HG02981 (cell line): ENCODE data around the gene GNAZ.

ENCODE experiments used
- ATAC-seq: cut with Tn5 transposase; IDR thresholded peaks from one replicate; pipeline ENCODE4 v1.9.1; 2021; ENCODE audit warnings: mild to moderate bottlenecking, moderate library complexity; ENCODE audit not compliant: unreplicated experiment

GNAZ gene

GRCh38 chr22:23091760-23092159 lies 21.4 kb downstream of the GNAZ start:
- ATAC-seq: no peak

- ATAC-seq: no peak
Measured at GRCh38 chr22:23092217-23092955, 22.1 kb downstream of the GNAZ start.

- no peak for ATAC-seq
Measured at GRCh38 chr22:23093051-23093788, 22.9 kb downstream of the GNAZ start.

- ATAC-seq: no peak
Measured at GRCh38 chr22:23094260-23094659, 23.9 kb downstream of the GNAZ start.

- no peak for ATAC-seq
Measured at GRCh38 chr22:23094695-23095681, 24.7 kb downstream of the GNAZ start.

- ATAC-seq: no peak
Measured at GRCh38 chr22:23095733-23096342, 25.5 kb downstream of the GNAZ start.

- ATAC-seq: no peak
Measured at GRCh38 chr22:23097412-23098229, 27.3 kb downstream of the GNAZ start.

- no peak for ATAC-seq
Measured at GRCh38 chr22:23098230-23098705, 27.9 kb downstream of the GNAZ start.

GRCh38 chr22:23098718-23099530 lies 28.6 kb downstream of the GNAZ start:
- no peak for ATAC-seq

- ATAC-seq: no peak
Measured at GRCh38 chr22:23099531-23099804, 29.1 kb downstream of the GNAZ start.

GRCh38 chr22:23100124-23100801 lies 29.9 kb downstream of the GNAZ start:
- no peak for ATAC-seq

GRCh38 chr22:23101524-23101923 lies 31.2 kb downstream of the GNAZ start:
- ATAC-seq: no peak

- no peak for ATAC-seq
Measured at GRCh38 chr22:23102002-23102655, 31.8 kb downstream of the GNAZ start.

- no peak for ATAC-seq
Measured at GRCh38 chr22:23102776-23103175, 32.5 kb downstream of the GNAZ start.

- no peak for ATAC-seq
Measured at GRCh38 chr22:23103199-23103954, 33.1 kb downstream of the GNAZ start.

- ATAC-seq: no peak
Measured at GRCh38 chr22:23104187-23104971, 34.1 kb downstream of the GNAZ start.

GRCh38 chr22:23105304-23105703 lies 35.0 kb downstream of the GNAZ start:
- no peak for ATAC-seq
